ENCODE results near the gene PHETA2. TPM values are rescaled to one million over a fixed set of nuclear protein-coding genes. Genes with fewer than 3 reads are reported as not detected.
A peak's percentile ranks its signal among the peaks of the same experiment; 100 is the strongest.

PHETA2 gene
- total and polyA plus RNA-seq, 2 of the 8 experiments (the other 6 are each of a cell fraction or from before 2014, with no cell fraction given) = 7.4 to 7.6 TPM

- Histone ChIP-seq H3K18ac (ENCODE audit: extremely low read depth, low read length) (peak within 1 kb of the TSS; percentile 95), H2BK20ac (ENCODE audit: low read length) (no peak within 1 kb of the TSS), H3K79me1 (ENCODE audit: low read depth, low read length) (peaks cover 4% of the 10 kb centered on the region; the same call in 1 of the 2 replicates), H3K4me1 (replicated peaks in 1 of 4; ENCODE audit: control insufficient read depth in 3 of 4, insufficient read depth in 4 of 4, low read length in 3 of 4) (peaks cover 0 to 5% (median 1%) of the 10 kb centered on the region in 4 experiments; a peak in 2 of 7 replicates), H3K4me3 (ENCODE audit: extremely low read depth in 1 of 4, insufficient read depth in 2 of 4, low read depth in 3 of 4, low read length in 4 of 4) (peak within 1 kb of the TSS; percentile 72 to 93 (median 92)), H2BK15ac (ENCODE audit: low read length) (peak within 1 kb of the TSS; percentile 92; the same call in 1 of the 2 replicates), H3K14ac (ENCODE audit: insufficient read length) (no peak within 1 kb of the TSS), H4K5ac (ENCODE audit: insufficient read length, low read depth, low read length) (peak within 1 kb of the TSS; percentile 81), H4K91ac (replicated peaks; ENCODE audit: insufficient read length, low read length) (peak within 1 kb of the TSS; percentile 98), H2AFZ (ENCODE audit: low read length) (peak within 1 kb of the TSS; percentile 68), H3K4ac (replicated peaks; ENCODE audit: insufficient read length, low read depth, low read length) (peak within 1 kb of the TSS; percentile 87), H3K56ac (replicated peaks; ENCODE audit: insufficient read length, low read depth, low read length) (peak within 1 kb of the TSS; percentile 99), H3K27ac (ENCODE audit: low read depth, low read length) (peak within 1 kb of the TSS; percentile 90), H3K27me3 (replicated peaks in 1 of 4; ENCODE audit: control insufficient read depth in 3 of 4, extremely low read depth in 1 of 4, insufficient read depth in 3 of 4, low read length in 3 of 4) (0 out of 7 replicates have a peak, but pooled peaks cover 0 to 2% (median 0%) of the 10 kb centered on the region in 4 experiments), H2BK12ac (ENCODE audit: low read depth, low read length) (peak within 1 kb of the TSS; percentile 91; the same call in 1 of the 2 replicates), H3K23me2 (ENCODE audit: low read depth, low read length) (peaks cover 2% of the 10 kb centered on the region; the same call in 1 of the 2 replicates), H4K20me1 (replicated peaks in 1 of 2; ENCODE audit: control insufficient read depth in 1 of 2, insufficient read depth in 2 of 2, low read length in 2 of 2) (peaks cover 0 to 4% of the 10 kb centered on the region in 2 experiments), H3K79me2 (ENCODE audit: control insufficient read depth in 1 of 2, insufficient read depth in 2 of 2, low read length in 2 of 2) (peaks cover 7 to 17% of the 10 kb centered on the region in 2 experiments; a peak in 3 of 4 replicates), H2BK5ac (ENCODE audit: low read depth, low read length) (peak within 1 kb of the TSS; percentile 98), H4K8ac (ENCODE audit: extremely low read depth, insufficient read depth, low read length) (peak within 1 kb of the TSS; percentile 100), H3K23ac (ENCODE audit: insufficient read length) (no peak within 1 kb of the TSS), H3K9ac (replicated peaks in 1 of 4; ENCODE audit: extremely low read depth in 1 of 4, low read depth in 3 of 4, low read length in 3 of 4) (peak within 1 kb of the TSS; percentile 90 to 97 (median 94)), H3K4me2 (ENCODE audit: insufficient read depth in 1 of 2, low read depth in 2 of 2, low read length in 2 of 2) (peak within 1 kb of the TSS; percentile 51 to 77), H3K9me3 (ENCODE audit: insufficient read depth in 2 of 2, low read depth in 1 of 2, low read length in 1 of 2) (no peaks in the 10 kb centered on the region; a peak in 1 of 4 replicates), H2AK5ac (ENCODE audit: low read depth, low read length) (no peak within 1 kb of the TSS; the same call in 1 of the 2 replicates), H2BK120ac (replicated peaks; ENCODE audit: low read depth, low read length) (no peak within 1 kb of the TSS), H3K36me3 (ENCODE audit: control insufficient read depth in 2 of 4, insufficient read depth in 4 of 4, low read length in 3 of 4) (peaks cover 0 to 15% (median 14%) of the 10 kb centered on the region in 4 experiments)
- 2% methylated on average over 67 of the region's 71 CpGs; no CpG with 5 or more reads in 1 of the 2 experiments for WGBS, 2 experiments (ENCODE audit: extremely low coverage in 1 of 2, insufficient coverage in 1 of 2, insufficient read length in 1 of 2, insufficient replicate concordance in 2 of 2, low coverage in 1 of 2, low lambda C conversion rate in 2 of 2, missing lambda C conversion rate in 1 of 2)
- no peak for FAIRE-seq
- DNase-seq (ENCODE audit: low read depth in 1 of 2, low spot score in 2 of 2) = peak; percentile 95 to 99
- ChIA-PET CTCF (ENCODE audit: partially characterized antibody) (interaction anchor here (0.8 to 7.1 kb wide), 19 partner anchors 9 to 353 kb away, joined by 3 to 55 read pairs (median 4); partner anchors contain the start of gene SMDT1), POLR2A (ENCODE audit: partially characterized antibody) (interaction anchor here (0.6 to 6.2 kb wide), 21 partner anchors 11 to 277 kb away, joined by 3 to 94 read pairs (median 4); partner anchors contain the start of genes CENPM, NAGA, PHETA2 and SEPTIN3)
- TF ChIP-seq SUZ12 (IDR thresholded peaks at IDR 0.05; ENCODE audit: low read length) (no peak), ATF3 (IDR thresholded peaks at IDR 0.05; ENCODE audit: insufficient read depth, low read depth, low read length) (peak; percentile 46; the same call in 1 of the 2 replicates), RNF2 (IDR thresholded peaks at IDR 0.05; ENCODE audit: borderline replicate concordance, low read depth, low read length, missing control alignments, poor library complexity, severe bottlenecking) (no peak), TEAD4 (IDR thresholded peaks at IDR 0.05; ENCODE audit: low read depth, low read length) (no peak), GABPA (IDR thresholded peaks at IDR 0.05; ENCODE audit: borderline replicate concordance, insufficient read depth, low read length) (no peak), ATF2 (IDR thresholded peaks at IDR 0.05; ENCODE audit: low read length) (no peak), CHD2 (IDR thresholded peaks at IDR 0.05; ENCODE audit: low read length) (peak; percentile 61; the same call in 1 of the 2 replicates)
Measured at GRCh38 chr22:42090596-42091454, 16.8 kb downstream of the PHETA2 start, which contains the start of gene NDUFA6. Gene NDUFA6 (minus strand): TSS chr22:42090772. CDS start chr22:42090744, 28 bp downstream.

Measured in H1 (cell line).